NCI-H524 treated with DMSO at 0.1 percent for 48 hours (cell line): ENCODE data around the gene PPP1R1A.

ENCODE experiments used
- DNase-seq: peaks from one replicate; lab custom pipeline; 2025; lab: John Stamatoyannopoulos, UW

The PPP1R1A gene

GRCh38 chr12:54588110-54588889, at the start of gene PPP1R1A:
Gene PPP1R1A (minus strand): TSS chr12:54588659. CDS start chr12:54588488, 171 bp downstream.
- no peak for DNase-seq

GRCh38 chr12:54634795-54635194, 46.3 kb upstream of the PPP1R1A start, which contains the start of gene LACRT:
Gene LACRT (minus strand): TSS chr12:54634895. CDS start chr12:54634841, 54 bp downstream.
- no peak for DNase-seq

GRCh38 chr12:54631988-54632728, 43.7 kb upstream of the PPP1R1A start:
- DNase-seq, result no peak

GRCh38 chr12:54631551-54631950, 43.1 kb upstream of the PPP1R1A start:
- DNase-seq, result no peak

GRCh38 chr12:54629925-54630324, 41.5 kb upstream of the PPP1R1A start:
- DNase-seq, result no peak

GRCh38 chr12:54628186-54628846, 39.9 kb upstream of the PPP1R1A start:
- no peak for DNase-seq

- DNase-seq, result no peak
Measured at GRCh38 chr12:54627304-54627703, 38.8 kb upstream of the PPP1R1A start.

- no peak for DNase-seq
Measured at GRCh38 chr12:54625598-54625997, 37.1 kb upstream of the PPP1R1A start.

- no peak for DNase-seq
Measured at GRCh38 chr12:54624315-54625279, 36.1 kb upstream of the PPP1R1A start.

- DNase-seq, result no peak
Measured at GRCh38 chr12:54622463-54623183, 34.2 kb upstream of the PPP1R1A start.

GRCh38 chr12:54616933-54617680, 28.6 kb upstream of the PPP1R1A start:
- DNase-seq, result no peak

GRCh38 chr12:54612225-54612750, 23.8 kb upstream of the PPP1R1A start:
- no peak for DNase-seq

- DNase-seq, result no peak
Measured at GRCh38 chr12:54611715-54612149, 23.3 kb upstream of the PPP1R1A start.

GRCh38 chr12:54608769-54609168, 20.3 kb upstream of the PPP1R1A start:
- no peak for DNase-seq

GRCh38 chr12:54608156-54608555, 19.7 kb upstream of the PPP1R1A start:
- no peak for DNase-seq

- no peak for DNase-seq
Measured at GRCh38 chr12:54606556-54606955, 18.1 kb upstream of the PPP1R1A start.

- DNase-seq, result no peak
Measured at GRCh38 chr12:54605138-54605970, 16.9 kb upstream of the PPP1R1A start.

- no peak for DNase-seq
Measured at GRCh38 chr12:54604436-54604835, 16.0 kb upstream of the PPP1R1A start.

- no peak for DNase-seq
Measured at GRCh38 chr12:54603872-54604271, 15.4 kb upstream of the PPP1R1A start.
